ENCODE measurements around the gene GPR132.

DNA sequence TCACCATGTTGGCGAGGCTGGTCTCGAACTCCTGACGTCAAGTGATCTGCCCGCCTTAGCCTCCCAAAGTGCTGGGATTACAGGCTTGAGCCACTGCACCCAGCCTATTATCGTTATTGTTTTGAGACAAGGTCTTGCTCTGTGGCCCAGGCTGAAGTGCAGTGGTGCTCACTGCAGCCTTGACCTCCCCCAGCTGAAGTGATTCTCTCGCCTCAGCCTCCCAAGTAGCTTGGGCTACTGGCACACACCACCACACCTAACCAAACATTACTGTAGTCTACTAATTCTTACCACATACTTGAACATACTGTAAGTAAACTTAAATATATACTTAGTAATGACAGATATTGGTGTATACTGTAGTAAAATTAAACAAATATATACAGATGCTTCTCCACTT lies 39.8 kb downstream of the GPR132 start:
- TF ChIP-seq, protein P1, sequence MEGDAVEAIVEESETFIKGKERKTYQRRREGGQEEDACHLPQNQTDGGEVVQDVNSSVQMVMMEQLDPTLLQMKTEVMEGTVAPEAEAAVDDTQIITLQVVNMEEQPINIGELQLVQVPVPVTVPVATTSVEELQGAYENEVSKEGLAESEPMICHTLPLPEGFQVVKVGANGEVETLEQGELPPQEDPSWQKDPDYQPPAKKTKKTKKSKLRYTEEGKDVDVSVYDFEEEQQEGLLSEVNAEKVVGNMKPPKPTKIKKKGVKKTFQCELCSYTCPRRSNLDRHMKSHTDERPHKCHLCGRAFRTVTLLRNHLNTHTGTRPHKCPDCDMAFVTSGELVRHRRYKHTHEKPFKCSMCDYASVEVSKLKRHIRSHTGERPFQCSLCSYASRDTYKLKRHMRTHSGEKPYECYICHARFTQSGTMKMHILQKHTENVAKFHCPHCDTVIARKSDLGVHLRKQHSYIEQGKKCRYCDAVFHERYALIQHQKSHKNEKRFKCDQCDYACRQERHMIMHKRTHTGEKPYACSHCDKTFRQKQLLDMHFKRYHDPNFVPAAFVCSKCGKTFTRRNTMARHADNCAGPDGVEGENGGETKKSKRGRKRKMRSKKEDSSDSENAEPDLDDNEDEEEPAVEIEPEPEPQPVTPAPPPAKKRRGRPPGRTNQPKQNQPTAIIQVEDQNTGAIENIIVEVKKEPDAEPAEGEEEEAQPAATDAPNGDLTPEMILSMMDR (conservative IDR thresholded peaks at IDR 0.05): no peak
- no peak for TF ChIP-seq ZFX (IDR thresholded peaks at IDR 0.05)
